H9 (cell line): ENCODE data around the gene PYGL. TPM values are rescaled to one million over a fixed set of nuclear protein-coding genes. Genes with fewer than 3 reads are reported as not detected.

Experiments
- DNase-seq: peaks from one replicate; pipeline ENCODE4 v3.0.0-alpha.2; 2017
- H2AFZ ChIP-seq: one replicate; pipeline ENCODE4 v1.6.1; 2013; ENCODE audit warnings: mild to moderate bottlenecking, low read length, control low read depth, moderate library complexity
- H2AK5ac ChIP-seq: 2 replicates; pipeline ENCODE4 v1.6.1; 2013; ENCODE audit warnings: low read length, control low read depth, mixed read lengths; ENCODE audit not compliant: insufficient read length
- H2BK120ac ChIP-seq: one replicate; pipeline ENCODE4 v1.6.1; 2013; ENCODE audit warnings: low read depth, mild to moderate bottlenecking, low read length, control low read depth, inconsistent platforms; ENCODE audit not compliant: poor library complexity, severe bottlenecking
- H2BK12ac ChIP-seq: 2 replicates; pipeline ENCODE4 v1.6.1; 2013; ENCODE audit warnings: low read length, control low read depth, mixed read lengths, low read depth; ENCODE audit not compliant: insufficient read length
- H2BK15ac ChIP-seq: 2 replicates; pipeline ENCODE4 v1.6.1; 2013; ENCODE audit warnings: low read depth, low read length, control low read depth
- H2BK20ac ChIP-seq: one replicate; pipeline ENCODE4 v1.6.1; 2013; ENCODE audit warnings: low read depth, mild to moderate bottlenecking, low read length, control low read depth, inconsistent platforms; ENCODE audit not compliant: poor library complexity, severe bottlenecking
- H2BK5ac ChIP-seq: 2 replicates; pipeline ENCODE4 v1.6.1; 2013; ENCODE audit warnings: low read length, control low read depth, mixed read lengths; ENCODE audit not compliant: insufficient read length
- H3K14ac ChIP-seq: 2 replicates; pipeline ENCODE4 v1.6.1; 2013; ENCODE audit warnings: low read length, control low read depth; ENCODE audit not compliant: insufficient read depth
- H3K18ac ChIP-seq: 2 replicates; pipeline ENCODE4 v1.6.1; 2013; ENCODE audit warnings: low read depth, mild to moderate bottlenecking, mixed read lengths, low read length, control low read depth; ENCODE audit not compliant: insufficient read length
- H3K23ac ChIP-seq: 2 replicates; pipeline ENCODE4 v1.6.1; 2013; ENCODE audit warnings: low read length, control low read depth, mixed read lengths, low read depth; ENCODE audit not compliant: insufficient read length
- H3K23me2 ChIP-seq: 2 replicates; pipeline ENCODE4 v1.6.1; 2013; ENCODE audit warnings: low read depth, mild to moderate bottlenecking, mixed read lengths, low read length, control low read depth; ENCODE audit not compliant: insufficient read length, poor library complexity, severe bottlenecking
- H3K27ac ChIP-seq: 2 replicates; pipeline ENCODE4 v1.5.1; 2013; ENCODE audit warnings: low read length, control low read depth, mixed read lengths, low read depth; ENCODE audit not compliant: insufficient read length
- H3K27me3 ChIP-seq: 2 replicates; pipeline ENCODE4 v1.6.1; 2013; ENCODE audit warnings: low read length, control low read depth, inconsistent platforms; ENCODE audit not compliant: insufficient read depth
- H3K4ac ChIP-seq: 2 replicates; pipeline ENCODE4 v1.6.1; 2013; ENCODE audit warnings: low read depth, mild to moderate bottlenecking, control low read depth, inconsistent platforms, low read length, moderate library complexity
- H3K4me1 ChIP-seq: 2 replicates; pipeline ENCODE4 v1.6.1; 2013; ENCODE audit warnings: low read length, control low read depth, inconsistent platforms; ENCODE audit not compliant: insufficient read depth
- H3K4me2 ChIP-seq: 2 replicates; pipeline ENCODE4 v1.6.1; 2013; ENCODE audit warnings: low read length, control low read depth, mixed read lengths; ENCODE audit not compliant: insufficient read length, insufficient read depth
- H3K56ac ChIP-seq: 2 replicates; pipeline ENCODE4 v1.6.1; 2013; ENCODE audit warnings: low read depth, mild to moderate bottlenecking, mixed read lengths, low read length, control low read depth; ENCODE audit not compliant: insufficient read length
- H3K79me1 ChIP-seq: 2 replicates; pipeline ENCODE4 v1.6.1; 2013; ENCODE audit warnings: low read depth, mild to moderate bottlenecking, moderate library complexity, low read length, control low read depth, inconsistent platforms; ENCODE audit not compliant: insufficient read depth, poor library complexity, severe bottlenecking
- H3K79me2 ChIP-seq: 2 replicates; pipeline ENCODE4 v1.6.1; 2013; ENCODE audit warnings: low read length, control low read depth, inconsistent platforms; ENCODE audit not compliant: insufficient read depth
- H3K9ac ChIP-seq: 2 replicates; pipeline ENCODE4 v1.6.1; 2013; ENCODE audit warnings: low read length, control low read depth, mixed read lengths; ENCODE audit not compliant: insufficient read length; ENCODE audit errors: extremely low read depth
- H3K9me3 ChIP-seq: one replicate; pipeline ENCODE4 v1.6.1; 2013; ENCODE audit warnings: low read depth, low read length, inconsistent platforms; ENCODE audit not compliant: control insufficient read depth
- H3T11ph ChIP-seq: one replicate; pipeline ENCODE4 v1.6.1; 2013; ENCODE audit warnings: mild to moderate bottlenecking, low read length, control low read depth, inconsistent platforms
- H4K20me1 ChIP-seq: one replicate; pipeline ENCODE4 v1.6.1; 2013; ENCODE audit not compliant: control insufficient read depth, insufficient read length, insufficient read depth
- H4K5ac ChIP-seq: 2 replicates; pipeline ENCODE4 v1.6.1; 2013; ENCODE audit warnings: low read depth, mild to moderate bottlenecking, mixed read lengths, low read length, control low read depth; ENCODE audit not compliant: insufficient read length
- H4K8ac ChIP-seq: replicated peaks from 2 replicates; pipeline ENCODE4 v1.6.1; 2013; ENCODE audit warnings: low read length, control low read depth, mixed read lengths, low read depth; ENCODE audit not compliant: insufficient read length
- H4K91ac ChIP-seq: 2 replicates; pipeline ENCODE4 v1.6.1; 2013; ENCODE audit warnings: low read depth, mild to moderate bottlenecking, moderate library complexity, mixed read lengths, low read length, control low read depth; ENCODE audit not compliant: insufficient read length
- H3K27ac Mint-ChIP-seq, 3 experiments: 2 replicates in 2 of 3; 3 replicates in 1 of 3; pipeline ENCODE4 v1.8.0; 2020 to 2021; ENCODE audit warnings: mixed read lengths in 3 of 3, mild to moderate bottlenecking in 1 of 3, moderate library complexity in 1 of 3
- H3K27me3 Mint-ChIP-seq: 2 replicates; pipeline ENCODE4 v1.8.0; 2021; ENCODE audit warnings: low read depth, mild to moderate bottlenecking, moderate library complexity, mixed read lengths
- H3K36me3 Mint-ChIP-seq, 3 experiments: 2 replicates in 2 of 3; 3 replicates in 1 of 3; pipeline ENCODE4 v1.8.0; 2020 to 2021; ENCODE audit warnings: low read depth in 3 of 3, mixed read lengths in 3 of 3; ENCODE audit not compliant: insufficient read depth in 1 of 3
- H3K4me1 Mint-ChIP-seq, 2 experiments: 2 replicates each; pipeline ENCODE4 v1.8.0; 2020; ENCODE audit warnings: mixed read lengths in 2 of 2
- H3K4me3 Mint-ChIP-seq, 2 experiments: 2 replicates in 1 of 2; 3 replicates in 1 of 2; pipeline ENCODE4 v1.8.0; 2020 to 2021; ENCODE audit warnings: mild to moderate bottlenecking in 2 of 2, mixed read lengths in 2 of 2, moderate library complexity in 1 of 2
- H3K9me3 Mint-ChIP-seq, 2 experiments: 2 replicates in 1 of 2; 3 replicates in 1 of 2; pipeline ENCODE4 v1.8.0; 2020; ENCODE audit warnings: mild to moderate bottlenecking in 2 of 2, mixed read lengths in 2 of 2, moderate library complexity in 1 of 2
- WGBS: extraction: QIAGEN DNeasy Blood & Tissue Kit; methylation state at CpG from one replicate; pipeline ENCODE4 v1.1.7; 2013; ENCODE audit warnings: missing lambda C conversion rate, low lambda C conversion rate, mixed read lengths; ENCODE audit not compliant: insufficient read length; ENCODE audit errors: extremely low coverage; 5-methylcytosine and 5-hydroxymethylcytosine counted together
- total RNA-seq: library from RNA; stranded (reverse); gene quantifications from 2 replicates; pipeline ENCODE4 v1.2.1, GENCODE V29; 2021
- TF ChIP-seq, protein P1 (sequence below): fragments of 200-600 bp; sonication (generic); conservative IDR thresholded peaks from 3 replicates; pipeline ENCODE4 v1.8.0; 2021; ENCODE audit warnings: antibody characterized with exemption, mild to moderate bottlenecking

PYGL gene
- total RNA-seq, 1 experiment from 2014 or later, result 53.8 TPM

DNA sequence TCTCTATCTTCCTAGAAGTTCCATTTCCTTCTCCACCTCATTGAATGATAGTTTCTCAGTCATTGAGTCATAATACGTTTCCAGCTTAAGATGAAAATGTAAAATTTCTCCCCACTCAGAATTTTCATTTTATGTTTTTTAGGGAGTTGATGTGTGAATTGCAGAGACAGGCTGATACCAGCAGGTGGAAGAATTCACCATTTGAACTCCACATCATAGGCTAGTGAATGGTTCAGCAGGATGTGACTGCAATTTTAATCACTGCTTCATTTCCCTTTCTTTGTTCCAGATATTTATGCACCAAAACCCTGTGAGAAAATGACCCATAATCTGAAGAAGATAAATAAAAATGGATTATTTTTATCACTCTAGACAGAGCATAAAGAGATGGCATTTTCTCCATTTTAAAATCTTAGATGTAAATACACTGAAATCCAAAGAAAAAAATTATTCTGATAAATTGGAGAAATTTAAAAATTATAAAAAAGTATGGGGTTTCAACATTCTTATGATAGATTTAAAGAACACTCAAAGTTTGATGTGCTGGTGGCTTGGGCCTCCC lies 10.6 kb upstream of the PYGL start:
- Histone ChIP-seq H3K79me1 (no peaks in the 10 kb centered on the region), H4K91ac (no peak overlapping the region), H3K27me3 (no peaks in the 10 kb centered on the region), H3K9me3 (no peaks in the 10 kb centered on the region), H3T11ph (no peak overlapping the region), H3K23me2 (no peaks in the 10 kb centered on the region), H3K23ac (no peak overlapping the region), H4K20me1 (no peaks in the 10 kb centered on the region), H2AK5ac (no peak overlapping the region), H3K18ac (no peak overlapping the region), H2AFZ (no peak overlapping the region), H3K9ac (no peak overlapping the region), H4K8ac (no peak overlapping the region), H3K27ac (no peak overlapping the region), H3K56ac (no peak overlapping the region), H3K79me2 (no peaks in the 10 kb centered on the region), H3K4me1 (peaks cover 3% of the 10 kb centered on the region), H3K14ac (no peak overlapping the region), H4K5ac (no peak overlapping the region), H2BK20ac (no peak overlapping the region), H3K4ac (no peak overlapping the region), H2BK120ac (no peak overlapping the region), H3K4me2 (no peak overlapping the region), H2BK5ac (no peak overlapping the region), H2BK15ac (no peak overlapping the region), H2BK12ac (no peak overlapping the region)
- Mint-ChIP-seq H3K4me3 (no peak overlapping the region), H3K4me1 (peaks cover 9 to 16% of the 10 kb centered on the region in 2 experiments), H3K27ac (no peak overlapping the region), H3K9me3 (peaks cover 2 to 3% of the 10 kb centered on the region in 2 experiments), H3K27me3 (no peaks in the 10 kb centered on the region), H3K36me3 (peaks cover 0 to 2% (median 0%) of the 10 kb centered on the region in 3 experiments; a peak in 1 of 7 replicates)
- TF ChIP-seq, protein P1, sequence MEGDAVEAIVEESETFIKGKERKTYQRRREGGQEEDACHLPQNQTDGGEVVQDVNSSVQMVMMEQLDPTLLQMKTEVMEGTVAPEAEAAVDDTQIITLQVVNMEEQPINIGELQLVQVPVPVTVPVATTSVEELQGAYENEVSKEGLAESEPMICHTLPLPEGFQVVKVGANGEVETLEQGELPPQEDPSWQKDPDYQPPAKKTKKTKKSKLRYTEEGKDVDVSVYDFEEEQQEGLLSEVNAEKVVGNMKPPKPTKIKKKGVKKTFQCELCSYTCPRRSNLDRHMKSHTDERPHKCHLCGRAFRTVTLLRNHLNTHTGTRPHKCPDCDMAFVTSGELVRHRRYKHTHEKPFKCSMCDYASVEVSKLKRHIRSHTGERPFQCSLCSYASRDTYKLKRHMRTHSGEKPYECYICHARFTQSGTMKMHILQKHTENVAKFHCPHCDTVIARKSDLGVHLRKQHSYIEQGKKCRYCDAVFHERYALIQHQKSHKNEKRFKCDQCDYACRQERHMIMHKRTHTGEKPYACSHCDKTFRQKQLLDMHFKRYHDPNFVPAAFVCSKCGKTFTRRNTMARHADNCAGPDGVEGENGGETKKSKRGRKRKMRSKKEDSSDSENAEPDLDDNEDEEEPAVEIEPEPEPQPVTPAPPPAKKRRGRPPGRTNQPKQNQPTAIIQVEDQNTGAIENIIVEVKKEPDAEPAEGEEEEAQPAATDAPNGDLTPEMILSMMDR, result peak; percentile 67
- WGBS, result no CpG with 5 or more reads among the region's 1 CpG
- no peak for DNase-seq
